HG02610 (cell line): ENCODE results near the gene SHE.
"Not testable (repeated sequence)": the region's sequence is repeated elsewhere in the genome, so short reads cannot be mapped to it uniquely, and the experiment has no call there.

Experiments
- ATAC-seq: cut with Tn5 transposase; IDR thresholded peaks from one replicate; pipeline ENCODE4 v1.9.1; 2021; ENCODE audit warnings: mild to moderate bottlenecking, moderate library complexity; ENCODE audit not compliant: unreplicated experiment

Gene SHE

DNA sequence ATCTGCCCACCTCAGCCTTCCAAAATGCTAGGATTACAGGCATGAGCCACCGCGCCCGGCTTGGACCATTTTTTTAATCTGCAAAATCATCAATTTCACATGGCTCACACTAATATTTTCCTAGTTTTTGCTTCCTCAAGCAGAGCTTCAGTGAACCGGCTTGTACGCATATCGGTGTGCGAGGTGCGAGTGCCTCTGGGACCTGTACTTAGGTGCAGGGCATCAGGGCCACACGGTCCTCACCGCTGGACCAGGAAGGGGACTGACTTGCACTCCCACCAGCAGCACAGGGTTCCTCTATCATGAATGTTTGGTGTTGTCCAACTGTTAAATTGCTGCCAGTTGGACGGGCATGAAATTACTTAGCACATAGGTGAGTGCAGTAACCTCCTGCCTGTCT, 15.4 kb upstream of the SHE start:
- no peak for ATAC-seq

DNA sequence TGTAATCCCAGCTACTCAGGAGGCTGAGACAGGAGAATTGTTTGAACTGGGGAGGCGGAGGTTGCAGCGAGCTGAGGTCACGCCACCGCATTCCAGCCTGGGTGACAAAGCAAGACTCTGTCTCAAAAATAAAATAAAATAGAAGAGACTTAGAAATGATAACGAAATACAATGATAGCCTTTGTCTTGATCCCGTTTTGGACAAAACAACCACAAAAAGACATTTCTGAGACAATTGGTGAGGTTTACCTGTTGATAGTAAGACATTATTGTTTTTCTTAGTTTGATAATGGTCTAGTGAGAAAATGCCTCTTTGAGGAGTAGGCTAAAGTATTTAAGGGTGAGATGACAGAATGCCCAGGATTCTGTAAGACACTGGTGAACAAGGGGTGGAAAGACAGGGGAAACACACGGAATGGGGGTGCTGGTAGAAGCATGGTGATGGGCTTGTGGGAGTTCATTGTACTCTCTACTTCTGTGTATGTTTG, 11.9 kb upstream of the SHE start:
- ATAC-seq, result no peak

DNA sequence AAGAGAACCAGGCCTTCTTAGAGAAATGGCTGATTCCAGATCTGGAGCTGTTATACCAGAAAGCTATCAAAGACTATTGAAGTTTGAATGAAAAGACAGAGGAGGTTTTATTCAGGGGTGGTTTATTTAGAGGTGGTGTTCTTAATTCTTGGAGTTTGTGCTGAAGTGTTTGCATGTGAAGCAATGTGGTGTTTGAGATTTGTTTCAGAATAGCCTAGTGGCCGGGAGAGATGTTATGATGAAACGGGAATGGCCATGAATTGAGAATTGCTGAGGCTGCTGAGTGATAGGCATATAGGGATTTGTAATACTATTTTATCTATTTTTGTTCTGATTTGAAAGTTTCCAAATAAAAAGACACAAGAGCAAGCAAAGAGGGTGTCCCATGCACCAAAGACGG, 10.5 kb upstream of the SHE start:
- no peak for ATAC-seq

DNA sequence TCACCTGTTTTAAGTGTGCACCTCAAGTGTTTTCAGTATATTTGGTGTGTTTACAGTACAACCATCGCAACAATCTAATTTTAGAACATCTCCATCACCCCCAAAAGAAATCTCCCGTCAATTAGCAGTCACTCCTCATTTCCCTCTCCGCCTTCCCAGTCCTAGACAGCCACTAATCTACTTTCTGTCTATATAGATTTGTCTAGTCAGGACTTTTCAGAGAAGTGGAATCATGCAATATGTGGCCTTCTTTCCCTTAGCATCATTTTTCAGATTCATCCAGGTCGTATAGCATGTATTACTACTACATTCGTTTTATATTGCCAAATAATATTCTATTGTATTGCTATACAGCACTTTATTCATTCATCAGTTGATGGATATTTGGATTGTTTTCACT, 1.7 kb upstream of the SHE start:
- no peak for ATAC-seq

DNA sequence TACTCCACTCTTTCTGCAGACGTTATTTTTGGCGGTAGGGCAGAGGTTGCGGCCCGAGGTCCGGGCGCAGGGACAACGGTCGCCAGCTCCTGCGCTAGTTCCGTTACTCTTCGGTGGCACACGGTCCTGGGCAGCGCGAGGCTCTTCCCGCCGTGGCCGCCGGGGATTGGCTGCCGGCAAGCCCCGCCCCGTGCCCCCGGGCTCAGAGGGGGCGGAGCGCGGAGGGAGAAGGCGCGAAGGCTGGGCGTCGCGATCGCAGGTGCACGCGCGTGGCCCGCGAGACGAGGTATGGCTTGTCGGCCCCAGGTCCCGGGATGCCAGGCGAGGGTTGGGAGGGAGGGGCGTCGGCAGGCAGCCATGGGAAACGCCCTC, 518 bp upstream of the SHE start:
- ATAC-seq, result no peak

DNA sequence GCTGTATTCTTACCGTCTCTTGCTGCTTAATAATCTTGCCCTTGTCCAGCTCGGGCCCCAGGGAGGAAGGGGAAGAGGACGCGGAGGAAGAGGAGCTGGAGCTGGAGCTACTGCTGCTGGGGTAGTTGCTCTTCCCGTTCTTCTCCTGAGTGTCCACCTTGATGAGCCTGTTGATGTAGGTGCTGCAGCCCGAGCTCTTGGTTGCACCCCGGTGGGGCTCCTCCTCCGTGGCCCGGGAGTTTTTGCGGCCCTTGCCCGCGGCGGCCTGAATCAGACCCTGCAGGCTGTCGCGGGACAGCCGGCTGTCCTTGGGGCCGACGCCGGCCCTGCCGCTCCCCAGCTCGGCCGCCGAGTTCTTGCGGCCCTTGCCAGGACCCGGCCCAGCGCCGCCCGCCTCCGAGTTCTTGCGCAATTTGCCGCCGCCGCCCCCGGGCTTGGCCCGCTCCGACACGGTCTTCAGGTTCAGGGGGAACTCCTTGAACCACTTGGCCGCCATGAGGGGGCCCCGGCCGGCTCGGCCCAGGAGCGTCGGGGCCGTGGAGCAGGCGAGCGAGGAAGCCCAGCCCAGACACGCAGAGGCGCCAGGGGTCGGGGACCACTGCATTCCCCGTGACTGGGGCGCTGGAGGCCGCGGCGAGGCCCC, 668 bp downstream of the SHE start:
- no peak for ATAC-seq

DNA sequence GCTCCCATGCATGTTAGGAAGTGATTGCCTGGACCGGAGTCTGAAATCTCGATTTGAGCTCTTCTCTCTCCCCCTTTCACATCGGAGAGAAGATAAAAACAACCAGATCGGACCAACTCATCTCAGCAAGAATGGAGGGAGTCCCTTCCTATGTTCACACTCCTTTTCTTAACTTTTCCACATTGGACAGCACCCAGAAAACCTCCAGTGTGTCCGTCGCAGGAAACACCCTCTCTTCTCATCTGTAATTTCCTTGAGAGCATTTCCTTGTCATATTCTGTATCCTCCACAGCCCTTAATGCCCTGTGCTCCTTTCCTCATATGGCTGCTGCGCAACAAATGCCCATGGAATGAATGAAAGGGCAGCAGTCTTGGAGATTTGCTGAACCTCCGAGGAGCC, 1.7 kb downstream of the SHE start:
- ATAC-seq, result no peak

DNA sequence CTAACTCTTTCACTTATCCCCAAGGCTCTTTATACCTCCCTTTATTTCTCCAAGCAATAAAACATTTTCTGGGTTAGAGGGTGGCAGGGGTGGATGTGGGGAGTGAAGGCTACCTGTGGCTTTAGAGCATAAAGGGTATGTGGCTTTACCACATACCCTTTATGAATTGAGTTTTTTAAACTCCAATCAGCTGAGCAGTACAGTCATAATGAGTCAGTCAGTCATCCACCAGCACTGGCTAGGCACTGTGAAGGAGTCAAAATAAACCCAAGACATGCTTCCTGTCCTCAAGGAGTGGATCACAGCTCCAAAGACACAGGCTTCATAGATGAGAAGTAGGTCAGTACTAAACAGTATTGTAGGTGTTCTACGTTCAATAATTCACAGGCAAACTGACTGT, 2.8 kb downstream of the SHE start:
- ATAC-seq, result no peak

DNA sequence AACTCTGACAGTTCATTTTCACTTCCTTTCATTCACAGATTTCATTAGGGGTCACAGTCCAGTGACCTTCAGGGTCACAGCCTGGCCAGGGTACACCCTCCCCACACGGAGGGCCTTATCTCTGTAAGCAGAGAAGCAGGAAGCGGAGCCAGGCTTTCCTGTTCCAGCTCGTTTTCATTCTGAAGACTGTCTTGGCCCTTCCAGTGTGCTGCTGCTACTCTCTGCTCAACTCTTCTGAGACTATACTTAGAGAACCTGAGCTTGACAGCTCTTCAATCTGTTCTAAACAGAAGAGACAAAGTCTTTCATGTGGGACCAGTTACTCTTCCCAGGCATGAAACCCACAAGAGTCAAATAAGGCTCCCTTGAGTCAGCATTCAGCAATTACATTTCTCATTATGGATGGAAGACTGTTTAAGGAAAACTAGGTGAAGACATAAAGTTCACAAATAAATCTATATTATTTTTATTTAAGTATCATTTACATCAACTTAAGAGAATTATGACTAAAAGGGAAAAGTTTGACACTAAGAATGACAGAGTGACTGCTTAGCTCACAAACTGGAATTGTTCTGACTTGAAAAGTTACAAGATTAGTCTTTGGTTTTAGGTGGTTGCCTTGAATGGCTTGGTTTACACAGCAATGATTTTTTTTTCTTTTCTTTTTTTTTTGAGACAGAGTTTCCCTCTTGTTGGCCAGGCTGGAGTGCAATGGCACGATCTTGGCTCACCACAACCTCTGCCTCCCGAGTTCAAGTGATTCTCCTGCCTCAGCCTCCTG, 5.0 kb downstream of the SHE start:
- peak; percentile 42 for ATAC-seq

DNA sequence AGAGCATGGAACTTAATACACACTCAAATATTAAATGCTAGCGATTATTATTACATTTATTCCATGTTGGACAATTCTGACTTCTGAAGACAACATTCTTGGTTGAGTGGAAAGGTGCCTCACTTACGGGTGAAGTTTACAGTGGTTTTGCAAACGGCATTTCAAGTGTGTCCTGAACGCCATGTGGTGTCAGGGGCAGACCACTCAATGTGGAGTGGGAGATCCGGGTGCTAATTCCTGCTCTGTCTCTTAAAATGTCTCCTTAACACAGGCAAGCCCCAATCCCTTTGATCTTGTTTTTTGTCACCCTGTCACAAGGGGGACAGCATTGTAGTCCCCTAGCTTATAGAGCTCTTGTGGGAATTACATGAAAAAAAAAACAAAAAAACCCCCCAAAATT, 5.8 kb downstream of the SHE start:
- ATAC-seq, result no peak

DNA sequence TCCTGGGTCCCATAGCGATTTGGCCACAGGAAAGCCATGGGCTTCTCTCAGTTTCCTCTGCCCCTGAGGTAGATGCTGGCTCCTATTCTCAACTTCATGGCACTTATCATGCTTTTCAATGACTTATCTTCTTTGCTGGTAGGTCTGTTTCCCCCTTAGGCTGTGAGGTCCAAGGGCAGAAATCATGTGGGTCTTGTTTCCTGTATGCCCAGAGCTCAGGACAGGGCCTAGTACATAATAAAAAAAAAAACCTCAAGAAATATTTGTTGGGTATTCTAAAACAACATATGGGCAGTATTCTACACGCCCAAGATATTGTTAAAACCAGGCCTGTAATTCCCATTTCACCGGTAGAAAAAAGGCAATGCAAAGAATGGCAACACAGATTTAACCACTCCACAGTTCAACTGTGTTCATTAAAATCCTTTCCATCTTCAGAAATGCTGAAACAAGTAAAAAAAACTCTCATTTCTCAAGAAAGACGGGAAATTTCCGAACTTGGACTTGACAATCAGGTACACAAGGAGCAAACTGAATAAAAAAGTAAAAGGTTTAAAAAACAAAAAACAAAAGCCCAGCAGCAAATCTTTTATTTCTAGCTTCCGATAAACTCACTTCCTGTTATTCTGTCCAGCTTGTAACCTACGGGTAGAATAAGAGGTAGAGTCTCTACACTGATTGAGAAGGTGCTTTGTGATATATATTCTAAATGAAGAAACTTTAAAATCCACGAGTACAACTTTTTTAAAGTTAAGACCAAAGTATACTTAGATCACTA, 6.5 kb downstream of the SHE start:
- no peak for ATAC-seq

DNA sequence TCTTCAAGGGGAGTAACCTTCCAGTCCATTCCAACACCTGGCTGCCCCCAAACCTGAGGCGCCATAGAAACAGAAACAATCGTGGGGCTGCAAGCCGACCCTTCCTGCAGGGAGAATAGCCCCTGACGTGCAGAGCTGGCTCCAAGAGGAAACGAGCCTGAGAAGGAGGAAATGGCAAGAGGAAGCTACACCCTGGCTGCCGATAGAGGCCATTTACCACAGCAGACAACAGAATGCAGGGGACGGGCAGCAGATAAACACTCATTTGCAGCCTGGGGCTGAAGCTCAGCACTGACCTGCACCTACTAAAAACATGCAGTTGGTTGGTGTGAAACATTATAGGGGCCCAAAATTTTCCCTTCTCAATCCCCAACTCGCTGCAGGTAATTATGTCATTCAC, 8.9 kb downstream of the SHE start:
- no peak for ATAC-seq

DNA sequence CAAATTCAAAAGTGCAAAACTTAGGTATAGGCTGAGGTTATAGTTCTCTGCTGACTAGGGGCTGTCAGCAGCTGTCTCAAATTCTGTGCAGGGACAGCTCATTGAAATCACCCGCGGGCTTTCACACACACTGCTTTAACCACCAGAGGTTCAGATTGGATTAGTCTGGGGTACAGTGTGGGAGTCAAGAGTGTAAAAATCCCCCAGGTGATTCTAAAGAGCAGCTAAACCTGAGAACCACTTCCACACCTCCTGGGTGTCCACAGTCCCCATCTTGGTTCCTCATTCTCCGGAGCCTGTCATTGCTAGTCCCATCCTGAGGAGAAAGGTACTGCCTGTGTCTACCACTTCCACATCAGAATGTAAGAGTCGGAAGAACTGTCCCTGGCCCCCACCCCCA, 10.1 kb downstream of the SHE start:
- ATAC-seq, result peak; percentile 60

DNA sequence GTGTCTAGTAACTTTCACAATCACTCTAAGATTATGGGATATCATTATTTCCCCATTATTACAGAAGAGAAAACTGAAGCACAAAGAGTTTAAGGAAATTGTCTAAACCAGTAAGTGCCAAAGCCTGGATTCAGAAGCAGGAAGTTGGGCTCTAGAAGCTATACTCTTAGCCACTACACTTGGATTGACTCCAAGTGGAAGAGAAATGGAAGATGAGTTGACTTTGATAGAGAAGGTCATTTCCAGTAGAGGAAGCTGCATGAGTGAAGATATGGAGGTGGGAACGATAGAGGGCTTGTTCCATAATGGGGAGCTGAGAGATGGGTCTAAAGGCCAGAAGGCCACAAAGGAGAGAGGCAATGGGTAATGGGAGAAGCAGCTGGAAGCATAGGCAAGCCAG, 11.9 kb downstream of the SHE start:
- ATAC-seq, result no peak

DNA sequence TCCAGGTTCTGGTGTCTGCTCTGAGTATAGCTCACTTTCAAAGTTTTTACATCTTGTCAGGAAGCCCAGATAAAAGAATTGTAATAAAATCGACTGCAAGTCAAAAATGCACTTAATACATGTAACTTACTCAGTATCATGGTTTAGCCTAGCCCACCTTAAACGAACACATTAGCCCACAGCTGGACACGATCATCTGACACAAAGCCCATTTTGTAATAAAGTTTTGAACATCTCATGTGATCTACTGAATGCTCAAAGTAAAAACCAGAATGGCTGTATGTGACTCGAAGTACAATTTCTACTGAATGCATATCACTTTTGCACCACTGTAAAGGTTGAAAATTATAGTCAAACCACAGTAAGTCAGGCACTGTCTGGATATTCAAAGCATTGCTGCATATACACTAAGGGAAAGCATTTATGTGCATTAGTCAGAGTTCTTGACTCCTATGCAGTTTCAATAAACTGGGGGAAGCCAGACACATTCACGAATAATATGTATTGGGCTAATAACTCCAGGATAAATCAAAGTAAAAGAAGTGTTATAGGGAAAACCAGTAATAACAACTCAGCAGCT, 12.4 kb downstream of the SHE start:
- ATAC-seq, result no peak

DNA sequence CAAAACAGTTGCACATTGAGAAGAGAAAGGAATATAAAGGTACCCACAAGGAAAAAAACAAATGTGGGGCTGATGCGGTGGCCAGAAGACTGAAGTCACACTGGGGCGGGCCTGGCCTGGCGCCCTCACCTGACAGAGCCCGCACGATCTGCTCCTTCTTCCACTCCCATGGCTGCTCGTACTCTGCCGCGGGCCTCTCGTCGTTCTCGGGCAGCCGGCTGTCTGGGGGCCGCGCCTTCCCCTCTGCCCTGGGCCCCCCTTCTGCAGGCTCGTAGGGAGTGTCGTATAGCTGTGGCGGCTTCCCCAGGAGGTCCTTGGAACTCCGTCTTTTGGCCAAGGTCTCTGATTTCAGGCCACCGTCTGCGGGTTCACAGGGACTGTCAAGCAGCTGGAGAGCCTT, 13.3 kb downstream of the SHE start:
- no peak for ATAC-seq

DNA sequence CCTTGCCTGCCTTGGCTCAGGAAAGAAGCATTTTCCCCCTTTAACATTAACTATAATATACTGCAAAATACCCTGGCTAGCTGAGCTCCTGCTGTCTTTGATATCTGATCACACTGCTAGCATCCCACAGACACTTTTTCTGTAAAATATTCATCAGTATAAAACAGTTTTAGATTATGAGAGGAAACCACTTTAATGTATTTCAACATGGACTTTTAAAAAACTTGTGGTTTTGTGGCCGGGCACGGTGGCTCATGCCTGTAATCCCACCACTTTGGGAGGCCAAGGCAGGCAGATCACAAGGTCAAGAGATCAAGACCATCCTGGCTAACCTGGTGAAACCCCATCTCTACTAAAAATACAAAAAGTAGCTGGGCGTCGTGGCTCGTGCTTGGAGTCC, 15.5 kb downstream of the SHE start:
- ATAC-seq, result not testable (repeated sequence)

DNA sequence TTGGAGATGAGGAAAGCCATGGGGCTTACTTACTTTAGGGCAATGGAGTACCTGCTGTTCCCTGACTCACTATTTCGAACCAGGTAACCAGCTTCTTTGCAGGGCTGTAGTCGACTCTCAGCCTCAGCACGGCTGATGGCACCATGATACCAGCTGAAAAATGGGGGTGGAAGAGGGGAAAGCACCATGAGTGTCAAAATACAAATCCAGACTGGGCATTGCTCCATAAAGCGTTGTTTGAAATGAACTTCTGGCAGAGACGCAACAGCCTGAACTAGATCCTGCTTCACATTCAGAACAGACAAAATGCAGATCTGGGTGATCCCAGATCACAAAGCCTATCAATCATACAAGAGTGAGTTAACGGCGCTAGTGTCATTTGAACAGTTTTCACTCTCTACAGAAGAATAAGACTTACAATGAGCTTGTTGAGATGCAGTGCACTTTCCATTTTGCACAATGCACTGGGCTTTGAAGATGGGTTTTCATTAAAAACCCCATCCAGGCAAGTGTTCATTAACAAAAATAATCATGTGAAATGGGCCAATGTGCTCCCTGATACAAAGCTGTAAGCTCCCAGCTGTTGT, 16.2 kb downstream of the SHE start:
- no peak for ATAC-seq

DNA sequence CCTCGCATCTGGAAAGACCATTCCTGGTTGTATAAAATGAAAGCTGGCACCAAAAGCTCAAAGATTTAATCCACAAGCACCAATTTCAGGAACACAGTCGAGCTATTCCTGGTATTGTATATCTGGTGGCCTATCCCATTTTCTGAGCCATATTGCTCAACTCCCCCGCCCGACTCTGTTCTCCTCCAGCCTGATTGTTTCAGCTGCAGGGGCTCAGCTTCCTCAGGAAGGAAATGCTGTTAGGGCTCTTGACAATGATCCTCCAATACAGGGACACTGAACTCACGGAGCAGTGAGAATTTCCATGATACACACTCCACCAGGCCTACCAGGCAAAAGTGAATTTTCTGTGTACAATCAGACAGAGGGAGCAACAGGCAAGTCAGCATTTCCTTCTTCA, 17.1 kb downstream of the SHE start:
- no peak for ATAC-seq

DNA sequence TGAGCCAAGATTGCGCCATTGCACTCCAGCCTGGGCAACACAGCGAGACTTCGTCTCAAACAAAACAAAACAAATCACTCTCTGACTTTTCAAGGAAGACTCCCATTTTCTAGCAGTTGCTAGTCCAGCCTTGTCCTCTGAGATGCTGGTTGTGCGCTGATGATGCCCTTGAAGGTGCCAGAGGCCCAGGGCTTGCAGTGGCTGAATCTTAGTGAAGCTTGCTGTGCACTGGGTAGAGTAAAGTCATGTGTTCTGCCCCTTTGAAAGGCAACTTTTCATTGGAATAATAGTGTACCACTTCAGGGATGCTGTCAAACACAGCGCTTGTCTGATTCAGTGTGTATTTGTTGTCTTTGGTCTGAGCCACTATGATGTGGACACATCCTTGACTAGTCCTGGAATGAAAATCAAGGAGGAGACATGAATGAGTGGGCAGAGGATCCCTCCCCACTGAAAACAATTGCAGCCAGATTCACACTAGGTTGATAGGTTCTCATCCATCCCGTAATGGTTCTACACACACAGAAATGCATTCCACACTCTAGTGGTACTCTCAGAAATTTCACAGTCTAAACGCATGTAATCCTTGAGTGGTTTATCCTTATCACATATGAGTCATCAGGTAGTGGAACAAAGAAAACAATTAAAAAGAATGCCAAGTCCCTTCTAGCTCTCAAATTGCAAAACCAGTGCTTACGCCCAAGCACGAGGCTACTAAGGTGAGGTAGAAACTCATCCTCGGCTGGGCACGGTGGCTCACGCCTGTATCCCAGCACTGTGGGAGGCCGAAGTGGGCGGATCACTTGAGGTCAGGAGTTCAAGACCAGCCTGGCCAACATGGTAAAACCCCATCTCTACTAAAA, 18.0 kb downstream of the SHE start:
- no peak for ATAC-seq
